ENCODE results near the gene IL18R1. TPM values are rescaled to one million over a fixed set of nuclear protein-coding genes. Genes with fewer than 3 reads are reported as not detected.
A peak's percentile ranks its signal among the peaks of the same experiment; 100 is the strongest.

Gene IL18R1
- total and polyA plus RNA-seq, 9 of the 15 experiments (the other 6 are each of a cell fraction or from before 2014, with no cell fraction given), result 0.55 to 10.0 (median 2.5) TPM

- TF ChIP-seq ZNF639 (CRISPR knock-in tag; conservative IDR thresholded peaks at IDR 0.05 in 1 of 2, IDR thresholded peaks at IDR 0.05 in 1 of 2) (no peak), LCOR (CRISPR knock-in tag; IDR thresholded peaks at IDR 0.05) (0 out of 2 replicates have a peak, but pooled peaks have one; percentile 37), ZNF609 (CRISPR knock-in tag; IDR thresholded peaks at IDR 0.05; ENCODE audit: borderline replicate concordance) (no peak), CTBP1 (IDR thresholded peaks at IDR 0.05; ENCODE audit: borderline replicate concordance) (peak; percentile 86), HNRNPL (IDR thresholded peaks at IDR 0.05; ENCODE audit: low read depth, low read length) (peak; percentile 77), RB1 (IDR thresholded peaks at IDR 0.05; ENCODE audit: low read depth) (peak; percentile 96), E2F3 (CRISPR knock-in tag; IDR thresholded peaks at IDR 0.05) (peak; percentile 62; the same call in 1 of the 2 replicates), RAD21 (CRISPR knock-in tag; conservative IDR thresholded peaks at IDR 0.05 in 1 of 2, IDR thresholded peaks at IDR 0.05 in 1 of 2) (peak; percentile 97 to 99), PCBP1 (IDR thresholded peaks at IDR 0.05; ENCODE audit: low read depth, low read length, poor library complexity, severe bottlenecking) (peak; percentile 53), NELFE (IDR thresholded peaks at IDR 0.05; ENCODE audit: insufficient read depth, insufficient read length) (no peak), HDAC2 (IDR thresholded peaks at IDR 0.05) (no peak), ZFPM2 (CRISPR knock-in tag; IDR thresholded peaks at IDR 0.05) (0 out of 2 replicates have a peak, but pooled peaks have one; percentile 10), ESRRA (IDR thresholded peaks at IDR 0.05; ENCODE audit: borderline replicate concordance, low read depth) (peak; percentile 47; the same call in 1 of the 2 replicates)
- TF ChIP-seq, protein P1, sequence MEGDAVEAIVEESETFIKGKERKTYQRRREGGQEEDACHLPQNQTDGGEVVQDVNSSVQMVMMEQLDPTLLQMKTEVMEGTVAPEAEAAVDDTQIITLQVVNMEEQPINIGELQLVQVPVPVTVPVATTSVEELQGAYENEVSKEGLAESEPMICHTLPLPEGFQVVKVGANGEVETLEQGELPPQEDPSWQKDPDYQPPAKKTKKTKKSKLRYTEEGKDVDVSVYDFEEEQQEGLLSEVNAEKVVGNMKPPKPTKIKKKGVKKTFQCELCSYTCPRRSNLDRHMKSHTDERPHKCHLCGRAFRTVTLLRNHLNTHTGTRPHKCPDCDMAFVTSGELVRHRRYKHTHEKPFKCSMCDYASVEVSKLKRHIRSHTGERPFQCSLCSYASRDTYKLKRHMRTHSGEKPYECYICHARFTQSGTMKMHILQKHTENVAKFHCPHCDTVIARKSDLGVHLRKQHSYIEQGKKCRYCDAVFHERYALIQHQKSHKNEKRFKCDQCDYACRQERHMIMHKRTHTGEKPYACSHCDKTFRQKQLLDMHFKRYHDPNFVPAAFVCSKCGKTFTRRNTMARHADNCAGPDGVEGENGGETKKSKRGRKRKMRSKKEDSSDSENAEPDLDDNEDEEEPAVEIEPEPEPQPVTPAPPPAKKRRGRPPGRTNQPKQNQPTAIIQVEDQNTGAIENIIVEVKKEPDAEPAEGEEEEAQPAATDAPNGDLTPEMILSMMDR (IDR thresholded peaks at IDR 0.05 in 2 of 3, conservative IDR thresholded peaks at IDR 0.05 in 1 of 3; ENCODE audit: insufficient read depth in 2 of 3, low read depth in 1 of 3, low read length in 3 of 3), result peak; percentile 82 to 94 (median 90)
- TF ChIP-seq, protein P2, sequence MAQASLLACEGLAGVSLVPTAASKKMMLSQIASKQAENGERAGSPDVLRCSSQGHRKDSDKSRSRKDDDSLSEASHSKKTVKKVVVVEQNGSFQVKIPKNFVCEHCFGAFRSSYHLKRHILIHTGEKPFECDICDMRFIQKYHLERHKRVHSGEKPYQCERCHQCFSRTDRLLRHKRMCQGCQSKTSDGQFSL (CRISPR knock-in tag; IDR thresholded peaks at IDR 0.05), result no peak
- TF ChIP-seq, protein P2 (tag; IDR thresholded peaks at IDR 0.05), result no peak
Measured at GRCh38 chr2:102355526-102356380, at the start of gene IL18R1 (continued).

All from K562 (cell line).